Esophagus squamous epithelium (tissue), 5 donors: ENCODE measurements around the gene EEIG1. TPM values are rescaled to one million over a fixed set of nuclear protein-coding genes. Genes with fewer than 3 reads are reported as not detected.
A peak's percentile ranks its signal among the peaks of the same experiment; 100 is the strongest.

Experiments used
- DNase-seq: peaks from one replicate; lab custom pipeline; 2025; lab: John Stamatoyannopoulos, UW
- H3K27ac ChIP-seq, 4 donors: fragments of 200-600 bp; sonication (generic); one replicate each; pipeline ENCODE4 v1.5.1; 2016 to 2019; ENCODE audit warnings: mild to moderate bottlenecking in 1 of 4
- H3K27me3 ChIP-seq, 4 donors: fragments of 200-600 bp; sonication (generic); 1 replicate in 3 of 4; 2 replicates in 1 of 4; pipeline versions ENCODE4 v1.5.1 to v1.6.0; 2017 to 2021; ENCODE audit warnings: antibody characterized with exemption in 1 of 4
- H3K36me3 ChIP-seq, 3 donors: fragments of 200-600 bp; sonication (generic); one replicate each; pipeline ENCODE4 v1.5.1; 2016 to 2019
- H3K4me1 ChIP-seq, 3 donors: fragments of 200-600 bp; sonication (generic); one replicate each; pipeline ENCODE4 v1.5.1; 2017 to 2019
- H3K4me3 ChIP-seq, 4 donors: fragments of 200-600 bp; sonication (generic); 1 replicate in 3 of 4; 2 replicates in 1 of 4; pipeline ENCODE4 v1.5.1; 2016 to 2019; ENCODE audit warnings: mild to moderate bottlenecking in 2 of 4, moderate library complexity in 1 of 4
- H3K9me3 ChIP-seq, 3 donors: fragments of 200-600 bp; sonication (generic); one replicate each; pipeline ENCODE4 v1.5.1; 2016 to 2019
- CTCF ChIP-seq, 6 experiments: fragments of 450-650 bp in 4 of 6; fragments of 200-600 bp in 2 of 6; sonication (generic) in 2 of 6; IDR thresholded peaks; one replicate each; pipeline ENCODE4 v1.5.1; 2016 to 2019; ENCODE audit warnings: antibody characterized with exemption in 6 of 6, mild to moderate bottlenecking in 4 of 6, moderate library complexity in 4 of 6
- POLR2A ChIP-seq, 4 donors: fragments of 450-650 bp; IDR thresholded peaks; one replicate each; pipeline ENCODE4 v1.6.1; 2017; ENCODE audit warnings: antibody characterized with exemption in 4 of 4, mild to moderate bottlenecking in 4 of 4, moderate library complexity in 3 of 4
- WGBS, 2 donors: methylation state at CpG; one replicate each; pipeline ENCODE4 v1.1.5; 2018; 5-methylcytosine and 5-hydroxymethylcytosine counted together
- intact Hi-C: fragments of 100-400 bp; cut with DNase I; formaldehyde crosslinking; loops from one replicate; pipeline ENCODE4 v1.15.0; 2022
- total RNA-seq, 4 donors: library from RNA; depleted of rRNA; stranded (reverse); fragments of >200 nt; gene quantifications; one replicate each; pipeline ENCODE4 v1.1.0, GENCODE V29; 2016
- donor health status: DM: yes; HTN: yes; CAD: no.

Gene EEIG1
- total RNA-seq, 4 donors from 2014 or later = 16.9 to 65.0 (median 24.0) TPM

- no peak for TF ChIP-seq POLR2A (IDR thresholded peaks at IDR 0.05)
- TF ChIP-seq CTCF (IDR thresholded peaks at IDR 0.05) = peak in 1 of 6 experiments; percentile 27
- Histone ChIP-seq H3K4me3 (no peak overlapping the region), H3K9me3 (no peaks in the 10 kb centered on the region), H3K36me3 (no peaks in the 10 kb centered on the region), H3K27me3 (no peaks in the 10 kb centered on the region), H3K4me1 (peaks cover 0 to 18% (median 0%) of the 10 kb centered on the region in 3 donors), H3K27ac (no peak overlapping the region)
- DNase-seq = no peak
- intact Hi-C loops = no loop called here
- 53 to 58% methylated on average over 4 of the region's 4 CpGs for WGBS, 2 donors
Observed at GRCh38 chr9:128020692-128021091, 39.9 kb upstream of the EEIG1 start.

DNA sequence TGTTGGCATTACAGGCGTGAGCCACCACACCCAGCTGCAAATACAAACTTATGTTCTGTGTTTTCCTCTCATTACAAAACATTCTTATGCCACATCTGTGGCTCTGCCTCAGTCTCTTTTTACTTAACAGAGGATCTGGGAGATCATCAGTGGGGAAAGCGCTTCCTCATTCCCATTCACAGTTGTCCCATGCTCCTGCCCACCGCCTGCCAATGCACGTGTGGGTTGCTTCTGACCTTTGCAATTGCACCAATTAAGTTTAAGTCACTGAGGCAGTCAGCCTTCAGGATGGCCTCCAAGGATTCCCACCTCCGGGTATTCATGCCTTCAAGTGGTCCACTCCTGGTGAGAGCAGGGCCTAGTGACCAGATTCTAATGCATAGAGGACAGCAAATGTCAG lies 34.9 kb upstream of the EEIG1 start:
- no peak for DNase-seq
- TF ChIP-seq POLR2A (IDR thresholded peaks at IDR 0.05) (no peak), CTCF (IDR thresholded peaks at IDR 0.05) (no peak)
- no peak overlapping the region for H3K27ac ChIP-seq
- no peak overlapping the region for H3K4me3 ChIP-seq
- no peaks in the 10 kb centered on the region for H3K36me3 ChIP-seq
- WGBS, 2 donors = 81 to 93% methylated on average over 4 to 5 of the region's 5 CpGs
- no peaks in the 10 kb centered on the region for H3K27me3 ChIP-seq
- intact Hi-C loops = no loop called here
- peaks cover 0 to 12% (median 5%) of the 10 kb centered on the region in 3 donors for H3K4me1 ChIP-seq
- H3K9me3 ChIP-seq = no peaks in the 10 kb centered on the region

DNA sequence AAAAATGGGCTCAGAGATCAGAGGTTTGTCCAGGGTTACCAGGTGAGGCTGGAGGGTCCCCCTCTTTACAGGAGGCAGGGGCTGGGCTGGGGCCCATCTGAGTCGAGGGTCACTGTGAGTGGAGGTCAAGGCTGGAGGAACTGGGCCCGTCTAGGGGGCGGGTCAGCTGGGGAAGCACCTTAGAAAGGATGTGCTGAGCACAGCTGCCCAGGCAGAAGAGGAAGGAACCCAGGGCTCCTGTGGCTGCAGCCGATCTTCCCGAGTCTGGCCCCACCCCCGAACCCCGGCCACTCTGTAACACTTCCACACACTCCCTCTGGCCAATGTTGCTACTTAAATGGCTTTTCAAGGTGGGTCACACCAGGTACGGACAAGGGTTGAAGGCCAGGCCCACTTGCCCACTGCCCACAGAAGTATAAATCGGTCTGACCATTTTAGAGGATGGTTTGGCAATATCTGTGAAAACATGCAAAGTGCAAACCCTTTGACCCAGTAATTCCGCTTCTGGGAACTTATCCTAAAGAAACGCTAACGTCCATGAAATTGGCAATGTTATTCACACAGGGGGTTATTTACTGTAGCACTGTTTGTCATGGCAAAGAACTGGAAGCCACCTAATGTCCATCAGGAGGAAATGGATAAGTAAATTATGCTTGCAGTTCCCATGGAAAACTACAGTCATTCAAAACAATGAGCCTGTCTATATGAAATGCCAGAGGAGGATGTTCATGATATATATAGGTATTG lies 30.5 kb upstream of the EEIG1 start:
- DNase-seq = no peak
- Histone ChIP-seq H3K9me3 (no peaks in the 10 kb centered on the region), H3K27ac (peak overlapping the region in 2 of 4 donors; percentile 11 to 13), H3K4me3 (no peak overlapping the region), H3K27me3 (no peaks in the 10 kb centered on the region), H3K36me3 (no peaks in the 10 kb centered on the region), H3K4me1 (peaks cover 14 to 35% (median 15%) of the 10 kb centered on the region in 3 donors)
- TF ChIP-seq CTCF (IDR thresholded peaks at IDR 0.05) (no peak), POLR2A (IDR thresholded peaks at IDR 0.05) (no peak)
- intact Hi-C loops = no loop called here
- 42 to 64% methylated on average over 12 of the region's 12 CpGs for WGBS, 2 donors

GRCh38 chr9:128009639-128010038 lies 28.9 kb upstream of the EEIG1 start:
- H3K9me3 ChIP-seq = no peaks in the 10 kb centered on the region
- intact Hi-C loops = no loop called here
- H3K4me1 ChIP-seq = peaks cover 19 to 45% (median 20%) of the 10 kb centered on the region in 3 donors
- TF ChIP-seq CTCF (IDR thresholded peaks at IDR 0.05) (no peak), POLR2A (IDR thresholded peaks at IDR 0.05) (no peak)
- DNase-seq = no peak
- no peaks in the 10 kb centered on the region for H3K27me3 ChIP-seq
- no peaks in the 10 kb centered on the region for H3K36me3 ChIP-seq
- H3K4me3 ChIP-seq = no peak overlapping the region
- WGBS, 2 donors = 82 to 99% methylated on average over 5 to 7 of the region's 9 CpGs
- H3K27ac ChIP-seq = no peak overlapping the region

- 82 to 83% methylated on average over 5 of the region's 5 CpGs for WGBS, 2 donors
- Histone ChIP-seq H3K4me1 (peaks cover 19 to 45% (median 20%) of the 10 kb centered on the region in 3 donors), H3K27ac (peak overlapping the region in 3 of 4 donors; percentile 76 to 83 (median 82)), H3K9me3 (no peaks in the 10 kb centered on the region), H3K27me3 (no peaks in the 10 kb centered on the region), H3K4me3 (no peak overlapping the region), H3K36me3 (no peaks in the 10 kb centered on the region)
- no peak for DNase-seq
- TF ChIP-seq POLR2A (IDR thresholded peaks at IDR 0.05) (no peak), CTCF (IDR thresholded peaks at IDR 0.05) (no peak)
- intact Hi-C loops = no loop called here
Observed at GRCh38 chr9:128008171-128008570, 27.4 kb upstream of the EEIG1 start.
